GM19452 (cell line): ENCODE results near the gene GGN.
"Not testable (repeated sequence)": the region's sequence is repeated elsewhere in the genome, so short reads cannot be mapped to it uniquely, and the experiment has no call there.

Experiments used
- ATAC-seq: cut with Tn5 transposase; IDR thresholded peaks from one replicate; pipeline ENCODE4 v1.9.1; 2021; ENCODE audit not compliant: unreplicated experiment

The GGN gene

GRCh38 chr19:38386971-38387549 is 774 bp downstream of the GGN start:
- no peak for ATAC-seq

DNA sequence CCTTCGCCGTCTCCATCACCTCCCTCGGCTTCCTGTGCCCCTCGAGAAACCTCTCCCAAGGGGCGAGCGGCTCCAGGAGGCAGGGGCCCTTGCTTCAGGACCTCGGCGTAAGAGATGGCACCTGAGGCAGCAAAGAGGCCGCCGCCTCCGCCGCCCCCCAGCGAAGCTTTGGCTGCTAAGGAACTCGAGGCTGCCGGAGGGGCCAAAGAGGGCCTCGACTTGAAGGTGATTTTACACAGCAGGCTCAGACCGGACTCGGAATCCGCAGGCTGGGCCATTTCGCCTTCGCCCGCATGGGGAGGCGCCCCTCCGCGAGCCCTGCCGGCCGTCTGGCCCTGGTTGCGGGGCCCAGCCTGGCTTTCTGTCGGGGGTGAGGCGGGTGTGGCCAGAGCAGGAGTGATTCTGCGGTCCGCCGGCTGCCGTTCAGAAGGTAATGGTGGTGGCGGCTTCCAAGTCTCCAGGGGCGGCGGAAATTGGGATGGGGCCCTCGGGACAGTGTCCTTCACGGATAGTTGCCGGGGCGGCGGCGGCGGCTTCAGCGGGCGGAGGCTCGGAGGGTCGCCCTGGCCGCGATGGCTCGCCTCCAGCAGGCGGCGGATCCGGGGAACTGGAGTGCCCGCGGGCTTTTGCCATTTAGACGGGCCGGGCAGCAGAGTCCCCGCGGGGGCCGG is 1.4 kb downstream of the GGN start:
- ATAC-seq: no peak

GRCh38 chr19:38385804-38386257 is 2.0 kb downstream of the GGN start:
- ATAC-seq: no peak

DNA sequence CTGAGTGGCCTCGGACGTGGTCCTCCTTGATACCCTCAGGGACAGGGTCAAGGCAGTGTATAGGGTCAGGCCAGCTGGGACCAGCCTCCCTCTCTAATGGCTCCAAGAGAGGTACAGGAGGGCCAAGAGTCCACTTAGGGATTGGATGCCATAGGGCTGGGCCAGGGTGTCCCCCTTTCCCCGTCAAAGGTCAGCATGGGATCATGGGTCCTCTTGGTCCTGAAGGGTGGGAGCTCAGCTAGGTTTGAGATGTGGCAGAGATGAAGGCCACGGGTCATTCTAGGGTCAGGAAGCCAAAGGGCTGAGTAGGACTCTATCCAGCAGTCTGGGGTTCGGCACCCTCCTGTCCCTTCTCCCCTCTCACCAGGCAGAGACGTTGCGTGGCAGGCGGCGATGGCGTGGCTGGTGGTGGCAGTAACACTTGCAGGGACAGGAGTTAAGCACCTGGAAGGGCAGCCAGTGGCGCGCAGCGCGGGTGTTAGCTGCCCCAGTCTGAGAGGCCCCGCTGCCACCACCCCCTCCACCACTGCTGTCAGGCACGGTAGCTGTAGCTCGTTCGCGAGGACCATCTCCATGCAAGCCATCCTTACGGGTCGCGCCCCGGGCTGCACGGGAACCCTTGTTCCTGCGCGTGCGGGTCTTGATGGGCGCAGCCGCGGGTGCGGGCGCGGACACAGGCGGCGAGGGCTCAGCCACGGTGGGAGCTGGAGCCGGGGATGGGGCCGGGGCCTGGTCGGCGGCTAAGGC is 2.6 kb downstream of the GGN start:
- no peak for ATAC-seq

- no peak for ATAC-seq
Measured at GRCh38 chr19:38384209-38385027, 3.4 kb downstream of the GGN start.

DNA sequence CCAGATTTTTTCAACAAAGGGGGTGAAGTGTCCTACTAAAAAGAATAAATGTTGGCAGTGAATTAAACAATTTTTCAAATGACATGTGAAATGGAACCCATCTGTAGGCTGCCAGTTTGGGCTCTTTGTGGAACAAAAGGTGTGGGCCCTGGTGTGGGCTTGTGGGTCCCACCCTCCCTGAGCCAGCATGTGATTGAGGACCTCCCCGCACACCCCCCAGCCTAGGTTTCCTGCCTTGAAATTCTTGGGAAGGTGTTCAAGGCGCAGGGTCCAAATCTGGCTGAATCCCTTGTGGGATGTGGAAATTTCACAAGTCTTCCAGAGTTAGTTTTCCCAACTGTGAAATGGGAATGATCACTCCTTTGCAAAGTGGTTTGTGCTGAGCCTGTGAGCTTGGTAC is 4.1 kb downstream of the GGN start:
- no peak for ATAC-seq

GRCh38 chr19:38383184-38383583 is 4.7 kb downstream of the GGN start:
- no peak for ATAC-seq

DNA sequence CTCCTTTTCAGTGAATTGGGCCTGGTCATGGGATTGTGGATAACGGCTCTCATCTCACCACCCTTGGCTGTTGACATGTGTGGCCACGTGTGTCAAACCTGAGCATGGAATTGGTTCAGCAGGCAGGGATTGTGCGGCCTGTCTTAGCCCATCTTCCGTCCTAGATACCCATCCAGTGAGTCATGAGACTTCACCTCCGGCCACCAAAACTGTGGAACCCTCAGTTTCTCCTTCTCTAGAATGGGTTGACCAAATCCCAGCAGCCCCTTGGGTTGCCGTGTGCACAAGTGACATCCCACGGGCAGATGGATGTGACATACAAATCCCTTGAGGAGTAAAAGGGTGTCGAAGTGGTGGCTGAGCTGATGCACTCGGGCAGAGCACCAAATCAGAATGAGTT is 6.7 kb downstream of the GGN start:
- ATAC-seq: no peak

DNA sequence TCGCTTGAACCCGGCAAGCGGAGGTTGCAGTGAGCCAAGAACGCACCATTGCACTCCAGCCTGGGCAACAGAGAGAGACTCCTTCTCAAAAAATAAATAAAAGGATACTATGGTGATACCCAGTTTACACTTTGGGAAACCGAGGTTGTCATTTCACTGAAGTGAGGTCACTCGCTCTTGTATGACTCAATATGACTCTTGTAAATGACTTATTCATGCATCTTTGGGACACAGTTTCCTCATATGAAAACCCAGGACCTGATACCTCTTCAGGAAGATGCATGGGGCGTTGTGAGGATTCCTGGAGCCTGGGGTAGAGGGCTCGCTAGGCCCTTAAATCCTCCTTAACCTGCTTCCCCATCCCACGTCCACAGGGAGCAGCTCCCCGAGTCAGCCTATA is 9.0 kb downstream of the GGN start:
- ATAC-seq: no peak

DNA sequence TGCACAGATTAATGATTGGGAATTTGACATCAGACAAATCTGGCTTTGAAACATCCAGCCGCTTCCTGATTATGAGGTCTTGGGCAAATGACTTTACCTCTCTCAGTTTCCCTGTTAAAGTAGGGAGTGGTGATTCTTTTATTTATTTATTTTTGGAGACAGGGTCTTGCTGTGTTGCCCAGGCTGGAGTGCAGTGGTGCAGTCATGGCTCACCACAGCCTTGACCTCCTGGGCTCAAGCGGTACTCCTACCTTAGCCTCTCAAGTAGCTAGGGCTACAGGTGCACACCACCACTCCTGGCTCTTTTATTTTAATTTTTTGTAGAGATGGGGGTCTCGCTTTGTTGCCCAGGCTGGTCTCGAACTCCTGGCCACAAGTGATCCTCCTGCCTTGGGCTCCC is 10.8 kb downstream of the GGN start:
- no peak for ATAC-seq

- no peak for ATAC-seq
Measured at GRCh38 chr19:38376576-38376975, 11.3 kb downstream of the GGN start.

DNA sequence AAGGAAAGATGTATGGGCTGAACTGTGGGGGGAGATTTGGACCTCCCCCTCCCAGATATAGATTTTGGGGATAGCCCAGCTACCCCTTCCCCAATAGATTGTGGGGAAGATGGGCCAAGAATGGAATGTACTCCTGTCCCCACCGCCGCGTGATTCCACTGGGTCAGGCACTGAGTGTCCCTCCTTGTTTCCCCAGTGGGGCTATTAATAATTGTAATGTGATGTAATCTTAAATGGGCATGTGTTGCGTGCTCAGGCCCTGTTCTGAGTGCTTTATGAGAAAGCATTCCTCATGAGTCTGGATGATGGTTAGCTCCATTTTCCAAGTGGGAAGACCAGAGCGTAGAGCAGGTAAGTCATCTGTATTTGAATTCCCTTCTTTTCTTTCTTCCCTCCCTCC is 12.1 kb downstream of the GGN start:
- no peak for ATAC-seq

DNA sequence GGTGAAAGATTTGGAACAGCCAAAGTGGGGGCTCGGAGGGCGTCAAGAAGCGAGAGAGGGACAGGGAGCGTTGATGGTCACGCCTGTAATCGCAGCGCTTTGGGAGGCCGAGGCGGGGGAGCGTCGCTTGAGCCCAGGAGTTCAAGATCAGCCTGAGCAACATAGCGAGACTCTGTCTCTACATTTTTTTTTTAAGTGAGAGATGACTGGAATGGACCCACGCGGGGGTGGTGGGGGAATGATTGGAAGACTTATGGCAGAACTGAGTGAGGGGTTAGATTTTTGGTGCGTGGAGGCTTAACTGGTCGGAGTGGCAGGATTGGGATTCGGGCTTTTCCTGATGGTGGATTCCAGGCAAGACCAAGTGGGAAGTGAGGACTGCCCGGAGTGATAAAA is 12.7 kb downstream of the GGN start:
- no peak for ATAC-seq

DNA sequence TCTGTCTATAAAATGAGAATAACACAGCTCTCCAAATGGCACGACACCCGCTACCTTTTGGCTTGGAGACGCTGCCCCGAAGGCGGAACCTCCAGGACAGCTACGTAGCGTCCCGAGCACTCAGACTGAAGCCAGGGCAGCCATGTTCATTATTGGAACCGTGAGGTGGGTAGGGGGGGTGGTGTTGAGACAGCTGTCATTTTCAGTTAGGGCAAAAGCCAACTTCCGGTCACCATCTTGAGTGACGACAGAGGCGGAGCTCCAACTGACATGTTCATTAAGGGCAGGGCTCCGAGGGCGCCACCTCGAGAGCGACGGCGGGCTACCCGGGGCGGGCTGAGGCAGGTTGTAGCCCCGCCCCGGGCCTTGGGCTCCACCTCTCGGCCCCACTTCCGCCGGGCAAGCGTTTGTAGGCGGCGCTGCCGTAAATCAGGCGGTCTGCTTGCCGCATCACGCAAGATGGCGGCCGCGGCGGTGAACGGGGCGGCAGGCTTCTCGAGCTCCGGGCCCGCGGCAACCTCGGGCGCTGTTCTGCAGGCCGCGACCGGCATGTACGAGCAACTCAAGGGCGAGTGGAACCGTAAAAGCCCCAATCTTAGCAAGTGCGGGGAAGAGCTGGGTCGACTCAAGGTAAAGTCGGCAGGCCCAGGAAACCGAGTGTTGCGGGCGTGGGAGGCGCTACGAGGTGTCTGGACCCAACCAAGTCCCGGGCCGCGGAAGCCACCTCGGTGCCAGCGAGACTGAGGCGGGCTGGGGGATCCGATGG is 13.3 kb downstream of the GGN start, which contains the start of gene PSMD8:
PSMD8 (plus strand) TSS at position 240 of the 766 bp plus-strand sequence; CDS start at position 271, 31 bp downstream.
- ATAC-seq: peak; percentile 95

DNA sequence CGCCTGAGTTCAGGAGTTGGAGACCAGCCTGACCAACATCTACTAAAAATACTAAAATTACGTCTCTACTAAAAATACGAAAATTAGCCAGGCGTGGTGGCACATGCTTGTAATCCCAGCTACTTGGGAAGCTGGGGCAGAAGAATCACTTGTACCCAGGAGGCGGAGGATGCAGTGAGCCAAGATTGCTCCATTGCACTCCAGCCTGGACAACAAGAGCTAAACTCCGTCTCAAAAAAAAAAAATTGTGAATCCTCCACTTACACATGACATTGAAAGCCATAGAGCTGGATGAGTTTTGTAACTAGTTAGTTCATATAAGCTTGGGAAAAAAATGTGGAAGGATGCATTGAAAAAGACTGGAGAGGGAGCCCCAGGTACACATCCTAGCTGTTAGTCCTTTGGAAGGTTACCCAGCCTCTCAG is 13.9 kb downstream of the GGN start:
- ATAC-seq: peak; percentile 1

DNA sequence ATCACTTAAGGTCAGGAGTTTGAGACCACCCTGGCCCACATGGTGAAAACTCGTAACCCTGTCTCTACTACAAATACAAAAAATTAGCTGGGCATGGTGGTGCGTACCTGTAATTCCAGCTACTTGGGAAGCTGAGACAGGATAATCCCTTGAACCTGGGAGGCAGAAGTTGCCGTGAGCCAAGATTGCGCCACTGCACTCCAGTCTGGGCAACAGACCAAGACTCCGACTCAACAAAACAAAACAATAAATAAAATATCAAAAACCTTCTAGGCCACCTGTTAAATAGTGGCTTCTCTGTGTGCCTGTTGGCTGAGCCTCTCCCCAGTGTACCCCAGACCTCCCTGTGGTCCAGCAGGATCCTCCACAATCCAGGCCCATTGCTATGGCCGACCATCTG is 16.8 kb downstream of the GGN start:
- ATAC-seq: no peak

DNA sequence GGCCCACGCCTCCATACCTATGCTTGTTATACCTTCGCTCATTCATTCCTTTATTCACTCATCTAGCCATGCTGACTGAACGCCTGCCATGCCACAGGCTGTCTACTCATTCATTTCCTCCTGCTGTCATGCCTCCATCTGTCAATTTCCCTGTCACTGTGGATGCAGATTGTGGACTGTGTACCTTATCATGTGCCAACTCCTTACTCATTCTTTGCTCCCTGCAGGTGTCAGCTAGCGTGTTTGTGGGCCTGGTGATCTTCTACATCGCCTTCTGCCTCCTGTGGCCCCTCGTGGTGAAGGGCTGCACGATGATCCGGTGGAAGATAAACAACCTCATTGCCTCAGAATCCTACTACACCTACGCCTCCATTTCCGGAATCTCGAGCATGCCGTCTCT is 17.5 kb downstream of the GGN start:
- ATAC-seq: no peak

GRCh38 chr19:38369584-38369983 is 18.2 kb downstream of the GGN start:
- no peak for ATAC-seq

DNA sequence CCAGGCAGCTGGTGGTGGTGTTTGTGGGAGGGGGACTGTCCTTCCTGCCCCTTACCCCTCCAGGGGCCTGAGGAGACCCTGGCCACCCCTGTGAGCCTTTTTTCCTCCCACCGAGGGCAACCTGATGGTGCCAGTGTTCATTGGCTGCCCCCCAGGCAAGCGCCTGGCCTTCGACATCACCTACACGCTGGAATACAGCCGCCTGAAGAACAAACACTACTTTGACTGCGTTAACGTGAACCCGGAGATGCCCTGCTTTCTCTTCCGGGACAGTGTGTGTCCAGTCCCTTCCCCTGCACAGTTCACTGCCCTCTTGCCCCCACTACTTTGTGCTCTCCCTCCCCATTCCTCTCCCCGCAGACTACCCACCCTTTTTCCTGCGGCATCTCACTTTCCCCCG is 20.8 kb downstream of the GGN start:
- no peak for ATAC-seq

DNA sequence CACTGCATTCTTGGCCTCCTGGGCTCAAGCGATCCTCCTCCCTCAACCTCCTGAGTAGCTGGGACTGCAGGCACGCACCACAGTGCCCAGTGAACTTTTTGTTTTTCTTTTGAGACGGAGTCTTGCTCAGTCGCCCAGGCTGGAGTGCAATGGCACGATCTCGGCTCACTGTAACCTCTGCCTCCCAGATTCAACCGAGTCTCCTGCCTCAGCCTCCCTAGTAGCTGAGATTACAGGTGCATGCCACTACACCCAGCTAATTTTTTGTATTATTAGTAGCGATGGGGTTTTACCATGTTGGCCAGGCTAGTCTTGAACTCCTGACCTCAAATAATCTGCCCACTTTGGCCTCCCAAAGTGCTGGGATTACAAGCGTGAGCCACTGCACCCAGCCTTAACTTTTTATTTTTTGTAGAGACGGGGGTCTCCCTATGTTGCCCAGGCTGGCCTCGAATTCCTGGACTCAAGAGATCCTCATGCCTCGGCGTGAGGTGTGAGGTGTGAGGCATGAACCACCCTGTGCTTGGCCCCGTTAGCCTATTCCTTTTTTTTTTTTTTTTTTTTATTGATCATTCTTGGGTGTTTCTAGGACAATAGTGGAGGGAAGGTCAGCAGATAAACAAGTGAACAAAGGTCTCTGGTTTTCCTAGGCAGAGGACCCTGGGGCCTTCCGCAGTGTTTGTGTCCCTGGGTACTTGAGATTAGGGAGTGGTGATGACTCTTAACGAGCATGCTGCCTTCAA is 24.7 kb downstream of the GGN start:
- not testable (repeated sequence) for ATAC-seq
